GM18867 (cell line): ENCODE data around the gene SLC9A9.
"Not testable (repeated sequence)": the region's sequence is repeated elsewhere in the genome, so short reads cannot be mapped to it uniquely, and the experiment has no call there.

Source experiments
- ATAC-seq: cut with Tn5 transposase; IDR thresholded peaks from one replicate; pipeline ENCODE4 v1.9.1; 2021; ENCODE audit warnings: mild to moderate bottlenecking, moderate library complexity; ENCODE audit not compliant: unreplicated experiment

SLC9A9 gene

DNA sequence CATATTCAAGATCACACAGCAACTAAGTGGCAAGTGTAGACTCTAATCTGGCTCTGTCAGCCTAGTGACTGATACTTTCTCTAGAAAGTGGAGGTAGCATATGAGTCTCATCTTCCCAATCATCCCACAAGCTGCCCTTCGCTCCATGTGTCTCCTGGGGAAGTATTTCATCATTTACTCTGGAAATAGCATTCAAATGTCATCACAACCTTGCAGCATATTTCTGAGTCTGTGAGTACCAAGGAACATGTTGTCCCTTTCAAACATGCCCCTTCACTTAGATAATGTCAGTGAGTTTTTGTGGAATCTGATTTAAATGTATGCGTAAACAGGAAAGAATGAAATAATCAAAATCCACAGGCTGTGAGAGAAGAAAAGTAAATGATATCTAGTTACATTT, 322.9 kb downstream of the SLC9A9 start:
- no peak for ATAC-seq

DNA sequence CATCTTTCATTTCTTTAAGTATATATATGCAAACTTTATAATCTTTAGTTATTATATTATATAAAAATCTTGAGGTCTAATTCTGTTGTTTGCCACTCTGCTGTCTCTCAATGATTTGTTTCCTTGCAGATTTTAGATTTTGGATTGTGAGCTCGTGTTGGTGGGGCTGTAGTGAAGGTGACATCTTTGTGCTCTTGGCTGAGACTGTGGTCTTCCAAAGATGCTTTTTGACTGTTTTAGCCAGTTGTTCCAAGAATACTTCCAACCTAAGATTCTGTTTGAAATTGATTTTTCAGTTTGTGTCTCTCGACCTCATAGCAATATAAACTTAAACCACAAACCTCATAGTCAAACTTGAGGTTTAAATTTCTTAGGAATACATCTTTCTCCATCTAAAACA, 326.5 kb downstream of the SLC9A9 start:
- no peak for ATAC-seq

DNA sequence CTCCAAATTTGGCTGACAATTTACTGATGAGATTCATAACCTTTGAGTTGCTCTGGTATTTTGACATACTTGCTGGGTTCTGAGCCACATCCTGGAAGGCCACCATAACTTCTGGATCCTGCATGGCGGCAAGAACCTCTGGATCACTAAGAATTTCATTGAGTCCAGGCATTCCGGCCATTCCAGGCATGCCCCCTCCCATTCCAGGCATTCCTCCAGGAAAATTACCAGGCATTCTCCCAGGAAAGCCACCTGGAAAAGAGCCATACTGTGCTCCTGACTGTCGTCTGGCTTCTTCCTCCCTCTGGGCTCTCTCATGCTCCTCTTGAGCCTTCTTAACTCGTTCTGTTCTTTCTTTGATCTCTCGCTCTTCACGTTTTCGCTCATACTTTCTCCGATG, 331.1 kb downstream of the SLC9A9 start:
- ATAC-seq, result not testable (repeated sequence)

DNA sequence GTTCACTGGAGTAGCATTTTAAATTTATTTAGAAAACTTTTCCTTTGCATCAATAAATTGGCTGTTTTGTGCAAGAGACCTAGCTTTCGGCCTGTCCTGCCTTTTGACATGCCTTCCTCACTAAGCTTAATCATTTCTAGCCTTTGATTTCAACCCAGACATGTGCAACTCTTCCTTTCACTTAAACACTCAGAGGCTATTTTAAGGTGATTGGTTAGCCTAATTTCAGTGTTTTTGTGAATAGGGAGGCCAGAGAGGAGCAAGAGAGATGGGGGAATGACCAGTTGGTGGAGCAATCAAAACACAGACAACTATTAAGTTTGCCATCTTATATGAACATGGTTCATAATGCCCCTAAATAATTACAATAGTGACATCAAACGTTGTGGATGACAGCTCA, 333.4 kb downstream of the SLC9A9 start:
- ATAC-seq, result no peak

DNA sequence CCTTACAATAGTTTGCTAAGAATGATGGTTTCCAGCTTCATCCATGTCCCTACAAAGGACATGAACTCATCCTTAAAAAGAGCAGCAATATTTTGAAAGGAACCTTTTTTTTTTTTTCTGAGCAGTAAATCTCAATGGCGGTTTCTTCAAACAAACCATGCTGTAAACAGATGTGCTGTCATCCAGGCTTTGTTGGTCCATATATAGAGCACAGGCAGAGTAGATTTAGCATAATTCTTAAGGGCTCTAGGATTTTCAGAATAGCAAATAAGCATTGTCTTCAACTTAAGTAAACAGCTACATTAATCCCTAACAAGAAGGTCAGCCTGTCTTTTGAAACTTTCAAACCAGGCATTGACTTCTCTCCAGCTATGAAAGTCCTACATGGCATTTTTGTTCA, 334.2 kb downstream of the SLC9A9 start:
- no peak for ATAC-seq

DNA sequence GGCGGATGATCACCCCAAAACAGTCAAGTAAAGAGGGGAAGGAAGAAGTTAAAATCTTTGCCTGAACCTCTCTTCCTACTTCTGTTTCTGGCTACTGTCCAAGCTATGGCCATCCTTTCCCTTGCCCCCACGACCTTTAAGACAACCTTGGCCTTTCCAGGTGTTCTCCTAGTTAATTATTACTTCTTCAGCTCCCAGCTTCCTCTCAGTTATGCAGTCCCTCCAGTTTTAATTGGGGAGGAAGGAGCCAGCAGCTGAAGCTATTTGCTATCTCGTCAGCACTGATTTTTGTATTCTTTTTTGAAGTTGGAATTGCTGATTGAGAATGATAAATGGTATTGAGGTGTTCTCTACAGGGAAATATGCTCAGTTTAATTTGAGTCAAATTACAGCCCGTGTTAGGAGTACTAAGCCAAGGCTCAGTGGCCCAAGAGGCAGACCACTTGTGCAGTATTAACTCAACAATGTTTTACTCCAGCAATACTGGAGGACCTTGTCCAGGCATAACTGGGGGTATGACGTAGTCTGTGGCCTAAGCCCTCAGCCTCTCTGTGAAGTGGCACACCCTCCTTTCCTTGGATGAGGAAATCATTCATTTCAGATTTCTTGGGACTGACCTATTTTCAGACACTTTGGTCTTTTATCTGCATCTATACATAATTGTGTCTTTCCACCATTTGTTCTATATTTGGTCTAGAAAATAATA, 336.9 kb downstream of the SLC9A9 start:
- ATAC-seq, result no peak

DNA sequence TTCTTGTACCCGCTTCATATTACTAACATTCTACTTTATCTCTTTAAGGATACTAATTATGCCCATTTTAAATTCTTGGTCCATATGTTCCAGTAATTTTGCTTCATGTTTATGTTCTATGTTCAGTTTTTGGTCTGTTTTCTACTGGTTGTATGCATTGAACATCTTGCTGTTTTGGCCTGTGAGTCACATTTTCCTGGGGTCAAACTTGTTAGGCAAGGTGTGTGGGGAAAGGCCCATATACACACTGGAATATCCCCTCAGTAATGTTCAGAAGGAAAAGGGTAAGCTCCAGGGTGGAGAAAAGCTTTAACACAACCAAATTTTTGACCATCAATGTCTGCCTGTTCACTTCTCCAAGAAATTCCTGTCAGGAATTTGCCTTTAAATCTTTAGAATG, 337.7 kb downstream of the SLC9A9 start:
- no peak for ATAC-seq

DNA sequence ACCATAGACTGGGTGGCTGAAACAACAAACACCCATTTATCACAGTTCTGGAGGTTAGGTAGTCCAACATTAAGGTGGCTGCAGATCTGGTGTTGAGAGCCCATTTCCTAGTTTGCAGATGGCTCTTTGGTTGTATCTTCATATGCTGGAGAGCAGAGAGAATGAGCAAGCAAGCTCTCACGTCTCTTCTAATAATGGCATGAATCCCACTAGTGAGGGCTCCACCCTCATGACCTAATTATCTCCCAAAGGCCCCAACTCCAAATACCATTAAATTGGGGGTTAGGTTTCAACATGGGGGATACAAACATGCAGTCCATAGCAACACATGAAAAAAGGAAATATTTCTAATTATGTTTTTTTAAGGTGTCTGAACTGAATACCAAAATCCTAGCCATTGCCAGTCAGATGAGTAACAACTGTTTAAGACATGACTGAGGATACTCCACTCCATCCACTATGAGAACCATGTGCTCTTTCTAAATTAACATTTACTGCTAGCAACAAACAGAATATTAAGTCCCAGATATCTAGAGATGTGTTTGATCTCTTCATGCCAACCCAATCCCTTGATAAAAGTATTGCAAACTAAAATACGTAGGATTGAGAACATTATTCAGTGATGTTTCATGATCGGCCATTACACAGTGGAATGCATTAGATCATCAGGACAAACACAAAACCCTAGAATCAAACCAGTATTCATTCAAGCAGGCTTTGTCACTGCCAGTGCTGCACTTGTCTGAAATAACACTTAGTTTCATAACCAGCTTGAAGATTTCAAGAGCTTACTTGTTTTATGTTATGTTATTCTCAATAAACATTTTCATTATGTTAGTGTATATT, 340.3 kb downstream of the SLC9A9 start:
- no peak for ATAC-seq

DNA sequence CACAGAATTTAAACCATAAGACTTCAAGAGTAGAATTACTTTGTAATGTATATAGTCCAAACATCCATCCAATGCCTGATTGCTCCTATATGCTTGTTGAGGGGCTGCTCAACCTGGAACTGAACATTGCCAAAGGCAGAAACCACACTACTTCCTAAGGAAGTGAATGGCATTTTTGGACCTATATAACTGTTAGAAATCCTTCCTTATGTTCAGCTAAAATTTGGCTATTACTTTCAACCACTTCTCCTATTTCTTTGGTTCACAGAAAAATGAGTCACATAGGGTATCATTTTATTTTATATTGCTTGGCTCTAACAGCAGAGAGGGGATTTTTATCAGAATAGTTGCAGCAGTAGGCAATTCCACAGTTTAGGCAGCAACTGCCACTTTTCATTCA, 342.1 kb downstream of the SLC9A9 start:
- ATAC-seq, result no peak

DNA sequence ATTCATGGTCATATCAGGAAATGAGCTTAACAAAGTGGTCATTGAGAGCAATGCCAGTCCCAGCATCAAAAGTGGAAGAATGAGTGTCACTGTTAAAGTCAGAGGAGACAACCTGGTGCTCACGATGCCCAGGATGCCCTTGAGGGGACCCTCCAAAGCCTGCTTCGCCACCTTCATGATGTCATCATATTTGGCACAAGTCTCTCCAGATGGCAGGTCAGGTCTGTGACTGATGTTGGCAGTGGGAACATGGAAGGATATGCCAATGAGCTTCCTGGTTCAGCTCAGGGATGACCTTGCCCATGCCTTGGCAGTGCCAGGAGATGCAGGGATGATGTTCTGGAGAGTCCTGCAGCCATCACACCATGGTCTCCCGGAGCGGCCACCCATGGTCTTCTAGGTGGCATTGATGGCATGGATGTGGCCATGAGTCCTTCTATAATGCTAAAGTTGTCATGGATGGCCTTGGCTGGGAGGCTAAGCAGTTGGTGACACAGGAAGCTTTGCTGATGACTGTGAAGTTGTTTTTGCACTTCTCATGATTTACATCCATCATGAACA, 344.9 kb downstream of the SLC9A9 start:
- no peak for ATAC-seq

DNA sequence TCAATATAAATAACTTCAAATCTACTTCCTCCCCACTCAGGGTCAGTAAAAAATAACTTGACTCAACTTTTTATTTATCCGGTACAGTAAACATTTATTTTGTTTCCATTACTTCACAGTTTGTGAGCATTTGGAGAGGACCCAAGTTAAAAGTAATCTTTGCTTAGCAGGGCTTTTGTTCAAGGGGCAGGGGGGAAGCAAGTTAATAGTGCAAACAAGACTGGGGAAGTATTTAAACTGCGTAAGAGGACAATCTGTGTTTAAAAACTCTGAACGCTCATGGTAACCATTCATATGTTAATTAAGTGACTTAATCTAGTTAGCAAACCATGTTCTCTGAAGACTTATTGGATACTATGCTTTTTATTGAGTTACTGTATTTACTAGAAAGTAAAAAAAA, 346.2 kb downstream of the SLC9A9 start:
- ATAC-seq, result no peak

DNA sequence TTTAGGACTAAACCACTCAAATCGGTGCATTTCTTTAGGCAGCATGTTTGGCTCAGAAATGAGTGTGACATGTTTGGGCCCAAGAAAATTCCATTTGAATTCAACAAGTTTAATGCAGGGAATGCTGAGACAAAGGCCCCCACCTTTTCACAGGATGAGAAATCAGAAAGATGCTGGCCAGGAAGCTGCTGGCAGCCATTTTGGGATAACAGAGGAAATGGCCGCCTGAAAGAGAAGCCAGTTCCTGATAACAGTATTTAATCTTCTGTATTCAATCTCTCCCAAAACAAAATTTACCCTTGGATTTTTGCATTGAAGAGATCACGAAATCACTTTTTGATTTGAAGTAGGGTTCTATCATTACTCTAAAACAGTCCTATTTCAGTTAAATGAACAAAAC, 350.9 kb downstream of the SLC9A9 start:
- ATAC-seq, result no peak

DNA sequence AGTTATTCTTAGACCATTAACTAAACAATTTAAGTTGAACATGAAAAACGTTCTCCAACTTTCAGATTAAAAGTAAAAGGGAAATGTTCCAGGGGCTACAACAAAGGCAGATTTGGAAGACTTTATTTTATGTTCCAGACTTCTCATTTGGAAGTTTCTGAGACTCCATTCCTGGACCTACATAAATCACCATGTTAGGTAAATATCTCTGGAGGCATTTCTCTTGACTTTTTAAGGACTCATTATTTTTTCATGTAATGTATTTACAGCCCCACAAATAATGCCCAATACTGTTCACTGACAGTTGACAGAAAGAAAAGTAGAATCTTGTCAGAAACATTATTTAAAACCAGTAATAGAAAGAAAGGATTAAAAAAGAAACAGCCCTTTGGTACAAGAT, 352.1 kb downstream of the SLC9A9 start:
- ATAC-seq, result no peak

DNA sequence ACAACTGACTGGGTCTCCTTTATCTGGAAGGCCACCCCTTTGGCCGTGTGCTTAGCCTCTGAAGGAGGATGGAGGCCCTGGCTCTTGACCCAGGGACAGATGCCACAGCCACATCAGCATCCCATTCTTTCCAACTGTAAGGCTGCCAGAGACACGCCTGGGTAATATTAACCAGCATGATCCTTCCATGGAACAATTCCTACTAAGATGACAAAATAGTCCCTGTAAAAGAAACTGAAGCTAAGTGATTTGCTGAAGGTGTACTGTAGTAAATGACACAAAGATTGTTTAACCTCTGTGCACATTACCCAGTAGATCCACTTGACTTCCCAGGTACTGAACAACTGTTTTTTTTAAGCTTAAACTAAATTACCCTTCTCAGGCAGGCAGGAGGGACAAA, 352.7 kb downstream of the SLC9A9 start:
- ATAC-seq, result no peak

DNA sequence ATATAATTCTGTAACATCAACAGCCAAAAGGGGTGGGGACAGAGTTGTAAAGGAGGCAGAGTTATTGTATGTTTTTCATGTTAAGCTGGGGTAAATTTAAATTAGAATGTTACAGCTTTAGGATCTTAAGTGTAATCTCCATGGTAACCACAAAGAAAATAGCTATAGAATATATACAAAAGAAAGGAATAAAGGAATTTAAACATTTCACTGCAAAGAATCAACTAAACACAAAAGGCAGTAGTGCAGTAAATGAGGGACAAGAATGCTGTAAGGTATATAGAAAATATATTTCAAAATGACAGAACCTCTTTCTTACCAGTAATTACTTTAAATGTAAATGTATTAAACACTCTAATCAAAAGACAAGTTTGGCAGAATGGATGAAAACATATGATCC, 361.7 kb downstream of the SLC9A9 start:
- ATAC-seq, result no peak

DNA sequence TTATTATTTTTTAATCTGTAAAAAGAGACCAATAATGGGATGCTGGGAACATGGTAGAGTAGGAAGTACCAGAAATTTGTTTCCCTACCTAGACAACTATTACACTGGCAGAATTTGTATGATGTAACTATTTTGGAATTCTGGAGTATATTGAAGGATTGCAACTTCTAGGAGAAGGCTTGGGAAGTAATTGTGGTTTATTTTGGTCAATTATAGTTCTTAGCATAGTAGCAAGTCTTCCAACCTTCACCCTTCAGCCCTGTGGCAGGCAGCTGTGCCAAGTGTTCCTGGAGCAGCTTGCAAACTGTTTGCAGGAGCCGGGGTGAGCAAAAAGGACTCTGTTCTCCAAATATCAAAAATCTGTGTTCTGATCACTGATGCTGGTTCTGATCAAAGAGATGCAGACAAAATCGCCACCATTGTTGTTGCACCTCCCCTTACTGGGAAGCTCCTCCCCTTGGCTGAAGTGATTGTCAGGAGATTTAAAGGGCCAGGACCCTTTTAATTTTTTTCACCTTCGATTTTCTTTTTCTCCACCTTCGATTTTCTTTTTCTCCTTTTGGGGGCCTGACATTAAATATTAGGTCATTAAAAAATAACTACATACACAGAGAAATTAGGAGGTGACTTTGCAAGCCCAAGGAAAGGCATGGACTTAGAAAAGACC, 363.3 kb downstream of the SLC9A9 start:
- no peak for ATAC-seq

DNA sequence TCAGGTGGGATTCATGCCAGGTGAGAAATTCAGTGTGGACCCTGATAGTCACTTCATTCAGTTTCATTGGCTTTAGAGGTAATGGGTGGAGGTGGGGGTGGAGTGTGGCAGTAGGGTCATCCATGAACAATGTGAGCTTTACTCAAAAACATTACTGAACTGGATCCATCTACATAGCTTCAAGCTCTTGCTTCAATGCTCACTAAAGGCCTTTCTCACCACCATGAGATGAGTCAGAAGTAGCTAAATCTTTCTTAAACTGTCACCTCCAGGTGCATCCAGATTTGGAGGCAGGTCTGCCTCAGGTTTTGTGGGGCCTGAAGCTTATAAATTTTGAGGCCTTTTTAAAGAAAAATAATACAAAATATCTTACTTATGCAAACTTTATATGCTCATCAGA, 365.1 kb downstream of the SLC9A9 start:
- ATAC-seq, result no peak

DNA sequence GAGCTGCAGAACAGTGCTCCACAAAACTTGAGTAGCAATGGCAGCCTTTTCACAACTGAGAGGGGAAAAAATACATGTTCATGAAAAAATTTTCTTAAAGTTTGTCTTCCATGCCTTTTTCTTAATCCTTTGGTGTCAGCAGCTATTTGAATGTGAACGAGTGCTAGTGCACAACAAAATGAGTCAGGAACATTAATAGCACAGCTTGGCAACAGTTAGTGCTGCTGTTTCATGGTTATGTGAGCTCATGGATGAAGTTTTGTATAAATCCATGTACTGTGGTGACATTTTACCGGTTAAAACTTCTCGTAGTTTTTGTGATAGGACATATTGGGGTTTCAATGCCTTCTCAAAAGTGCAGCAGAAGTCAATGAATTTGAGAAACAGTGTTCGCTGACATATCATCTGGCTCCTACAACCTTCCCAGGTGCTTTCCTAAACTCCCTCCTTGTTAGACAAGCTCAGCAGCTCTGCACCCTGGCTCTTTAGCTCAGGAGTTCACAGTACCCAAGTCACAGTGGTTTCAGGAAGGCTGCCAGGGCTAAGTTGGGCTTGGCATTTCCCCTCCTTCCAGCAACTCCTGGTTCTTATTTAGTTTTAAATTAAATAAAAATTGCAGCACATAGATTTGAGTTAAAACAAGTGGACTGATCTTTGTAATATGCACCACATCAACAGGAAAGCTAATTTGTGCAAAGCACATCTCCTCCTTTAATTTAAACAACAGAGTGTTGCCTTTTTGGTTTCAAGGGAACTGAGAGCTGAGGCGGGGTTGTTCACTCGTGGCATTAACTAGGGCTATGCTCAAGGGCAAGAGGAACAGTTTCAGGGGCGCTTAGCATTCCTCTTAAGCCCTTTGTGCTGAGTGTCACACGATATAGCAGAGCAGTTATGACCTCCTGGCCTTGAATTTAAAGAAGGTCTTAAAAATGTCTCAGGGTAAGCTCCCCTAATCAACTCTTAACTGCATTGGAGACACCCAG, 365.9 kb downstream of the SLC9A9 start:
- ATAC-seq, result no peak

DNA sequence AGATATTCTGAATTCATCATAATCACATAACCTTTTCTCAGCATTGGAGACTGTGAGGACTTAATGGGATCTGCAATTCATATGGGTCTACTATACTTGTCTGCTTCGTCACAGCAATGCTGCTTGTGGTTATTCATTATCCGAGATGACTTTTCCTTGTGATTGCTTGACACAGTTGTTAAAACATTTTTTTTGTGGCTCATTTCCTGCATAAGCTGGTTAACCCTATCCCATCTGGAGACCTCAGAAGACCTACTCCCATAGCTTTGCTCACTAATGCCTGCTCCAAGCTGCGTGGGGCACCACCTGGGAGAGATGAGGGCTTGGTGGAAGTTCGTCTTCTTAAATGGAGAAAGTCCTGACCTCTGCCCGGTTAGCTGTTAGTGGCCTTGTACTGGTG, 367.9 kb downstream of the SLC9A9 start:
- no peak for ATAC-seq

DNA sequence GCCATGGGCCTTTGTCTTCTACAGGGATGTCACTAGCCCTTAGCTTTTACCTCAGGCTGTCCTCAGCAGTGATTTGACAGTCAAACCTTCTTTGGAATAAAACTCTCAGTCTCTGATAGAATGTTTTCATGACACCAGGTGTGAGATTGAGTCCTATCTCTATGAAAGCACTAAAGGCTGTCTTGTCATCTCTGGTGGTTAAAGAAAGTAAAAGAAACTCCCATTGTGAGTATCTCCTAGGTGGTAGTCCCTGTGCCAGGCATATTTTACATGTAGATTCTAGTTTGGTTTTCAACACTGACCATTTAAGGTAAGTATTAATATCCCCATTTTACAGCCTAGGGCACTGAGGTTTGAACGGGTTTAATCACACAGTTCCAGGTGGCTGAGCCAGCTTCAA, 368.5 kb downstream of the SLC9A9 start:
- ATAC-seq, result no peak
